ENCODE data around the gene SSBP4. TPM values are rescaled to one million over a fixed set of nuclear protein-coding genes. Genes with fewer than 3 reads are reported as not detected.

Gene SSBP4
- total and polyA plus RNA-seq, 2 donors, result 28.8 to 81.3 TPM

GRCh38 chr19:18445262-18445948 is 26.2 kb downstream of the SSBP4 start:
- peaks cover 18% of the 10 kb centered on the region for H3K36me3 ChIP-seq (ENCODE audit: insufficient read depth)
- WGBS, result 81% methylated on average over 15 of the region's 15 CpGs
- H3K4me3 ChIP-seq (ENCODE audit: low read depth, low read length), result no peak overlapping the region
- no peaks in the 10 kb centered on the region for H3K4me1 ChIP-seq (ENCODE audit: insufficient read depth)
- no peak for DNase-seq (ENCODE audit: extremely low spot score)
- no peak overlapping the region for H3K27ac ChIP-seq (ENCODE audit: low read depth)

- Histone ChIP-seq H3K4me1 (ENCODE audit: insufficient read depth) (no peaks in the 10 kb centered on the region), H3K27ac (ENCODE audit: low read depth) (no peak overlapping the region), H3K36me3 (ENCODE audit: insufficient read depth) (peaks cover 18% of the 10 kb centered on the region), H3K4me3 (ENCODE audit: low read depth, low read length) (no peak overlapping the region)
- WGBS, result 84% methylated on average over 34 of the region's 34 CpGs
- no peak for DNase-seq (ENCODE audit: extremely low spot score)
These were observed 27.1 kb downstream of the SSBP4 start for GRCh38 chr19:18446145-18446810.

- 81% methylated on average over 12 of the region's 12 CpGs for WGBS
These were observed 27.7 kb downstream of the SSBP4 start for GRCh38 chr19:18446811-18447359.

GRCh38 chr19:18449552-18449951 is 30.4 kb downstream of the SSBP4 start:
- H3K36me3 ChIP-seq (ENCODE audit: insufficient read depth), result peaks cover 15% of the 10 kb centered on the region
- WGBS, result 97% methylated on average over 14 of the region's 14 CpGs
- H3K4me3 ChIP-seq (ENCODE audit: low read depth, low read length), result no peak overlapping the region
- H3K4me1 ChIP-seq (ENCODE audit: insufficient read depth), result no peaks in the 10 kb centered on the region
- no peak overlapping the region for H3K27ac ChIP-seq (ENCODE audit: low read depth)
- no peak for DNase-seq (ENCODE audit: extremely low spot score)

More at GRCh38 chr19:18446811-18447359, 27.7 kb downstream of the SSBP4 start:
- Histone ChIP-seq H3K4me1 (ENCODE audit: insufficient read depth) (no peaks in the 10 kb centered on the region), H3K36me3 (ENCODE audit: insufficient read depth) (peaks cover 18% of the 10 kb centered on the region), H3K27ac (ENCODE audit: low read depth) (no peak overlapping the region), H3K4me3 (ENCODE audit: low read depth, low read length) (no peak overlapping the region)
- no peak for DNase-seq (ENCODE audit: extremely low spot score)

- 80% methylated on average over 33 of the region's 33 CpGs for WGBS
- no peak for DNase-seq (ENCODE audit: extremely low spot score)
- H3K4me1 ChIP-seq (ENCODE audit: insufficient read depth), result no peaks in the 10 kb centered on the region
- H3K4me3 ChIP-seq (ENCODE audit: low read depth, low read length), result no peak overlapping the region
- no peak overlapping the region for H3K27ac ChIP-seq (ENCODE audit: low read depth)
- peaks cover 10% of the 10 kb centered on the region for H3K36me3 ChIP-seq (ENCODE audit: insufficient read depth)
These were observed 31.1 kb downstream of the SSBP4 start for GRCh38 chr19:18450021-18450930.

- no peak for DNase-seq (ENCODE audit: extremely low spot score)
- Histone ChIP-seq H3K4me1 (ENCODE audit: insufficient read depth) (no peaks in the 10 kb centered on the region), H3K27ac (ENCODE audit: low read depth) (no peak overlapping the region), H3K4me3 (ENCODE audit: low read depth, low read length) (no peak overlapping the region), H3K36me3 (ENCODE audit: insufficient read depth) (peaks cover 7% of the 10 kb centered on the region)
- 45% methylated on average over 26 of the region's 26 CpGs for WGBS
These were observed 32.0 kb downstream of the SSBP4 start for GRCh38 chr19:18450931-18451836.

- no peak for DNase-seq (ENCODE audit: extremely low spot score)
- Histone ChIP-seq H3K4me3 (ENCODE audit: low read depth, low read length) (no peak overlapping the region), H3K27ac (ENCODE audit: low read depth) (no peak overlapping the region), H3K4me1 (ENCODE audit: insufficient read depth) (no peaks in the 10 kb centered on the region), H3K36me3 (ENCODE audit: insufficient read depth) (peaks cover 5% of the 10 kb centered on the region)
- WGBS, result 83% methylated on average over 3 of the region's 3 CpGs
These were observed 33.2 kb downstream of the SSBP4 start for GRCh38 chr19:18452386-18452785.

GRCh38 chr19:18453269-18454024 is 34.2 kb downstream of the SSBP4 start:
- peaks cover 5% of the 10 kb centered on the region for H3K36me3 ChIP-seq (ENCODE audit: insufficient read depth)
- 89% methylated on average over 10 of the region's 10 CpGs for WGBS
- no peaks in the 10 kb centered on the region for H3K4me1 ChIP-seq (ENCODE audit: insufficient read depth)
- H3K4me3 ChIP-seq (ENCODE audit: low read depth, low read length), result no peak overlapping the region
- DNase-seq (ENCODE audit: extremely low spot score), result no peak
- no peak overlapping the region for H3K27ac ChIP-seq (ENCODE audit: low read depth)

- no peak for DNase-seq (ENCODE audit: extremely low spot score)
- no peaks in the 10 kb centered on the region for H3K4me1 ChIP-seq (ENCODE audit: insufficient read depth)
- peaks cover 2% of the 10 kb centered on the region for H3K36me3 ChIP-seq (ENCODE audit: insufficient read depth)
- H3K27ac ChIP-seq (ENCODE audit: low read depth), result no peak overlapping the region
- H3K4me3 ChIP-seq (ENCODE audit: low read depth, low read length), result no peak overlapping the region
- WGBS, result 89% methylated on average over 4 of the region's 4 CpGs
These were observed 37.1 kb downstream of the SSBP4 start for GRCh38 chr19:18456279-18456678.

- H3K36me3 ChIP-seq (ENCODE audit: insufficient read depth), result peaks cover 2% of the 10 kb centered on the region
- H3K4me3 ChIP-seq (ENCODE audit: low read depth, low read length), result no peak overlapping the region
- no peak for DNase-seq (ENCODE audit: extremely low spot score)
- no peaks in the 10 kb centered on the region for H3K4me1 ChIP-seq (ENCODE audit: insufficient read depth)
- no peak overlapping the region for H3K27ac ChIP-seq (ENCODE audit: low read depth)
- WGBS, result 38% methylated on average over 9 of the region's 9 CpGs
These were observed 37.8 kb downstream of the SSBP4 start for GRCh38 chr19:18456974-18457373.

GRCh38 chr19:18457483-18458331 is 38.5 kb downstream of the SSBP4 start:
- Histone ChIP-seq H3K36me3 (ENCODE audit: insufficient read depth) (peaks cover 2% of the 10 kb centered on the region), H3K4me3 (ENCODE audit: low read depth, low read length) (no peak overlapping the region), H3K27ac (ENCODE audit: low read depth) (no peak overlapping the region), H3K4me1 (ENCODE audit: insufficient read depth) (no peaks in the 10 kb centered on the region)
- 82% methylated on average over 21 of the region's 21 CpGs for WGBS
- DNase-seq (ENCODE audit: extremely low spot score), result no peak

Measured in urinary bladder (tissue), 4 donors.